Measurements from ENCODE around the gene SH3RF3. TPM values are rescaled to one million over a fixed set of nuclear protein-coding genes. Genes with fewer than 3 reads are reported as not detected.

The SH3RF3 gene
- total and polyA plus RNA-seq, 2 of the 13 experiments (the other 11 are each of a cell fraction or from before 2014, with no cell fraction given), result 0.04 TPM; not detected in 1

DNA sequence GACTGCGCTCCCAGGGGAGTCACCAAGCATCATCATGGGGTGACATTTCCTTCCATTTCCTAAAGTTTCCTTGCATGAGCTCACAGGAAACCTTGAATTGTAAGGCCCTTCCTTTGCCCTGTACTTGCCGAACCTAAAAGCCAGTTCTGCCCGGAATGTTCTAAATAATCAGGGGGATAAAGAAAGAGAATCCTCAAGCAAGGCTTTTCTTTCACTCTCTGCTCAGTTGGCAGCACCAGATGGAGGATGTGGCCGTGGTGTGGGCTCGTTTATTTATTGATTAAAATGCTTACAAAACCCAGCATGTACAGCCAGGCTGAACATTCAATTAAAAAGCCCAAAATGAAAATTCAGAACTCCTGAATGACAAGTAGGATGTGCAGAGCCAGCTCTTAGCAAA, 170.5 kb downstream of the SH3RF3 start (continued):
- no peak for TF ChIP-seq THYN1 (CRISPR knock-in tag; IDR thresholded peaks at IDR 0.05; ENCODE audit: borderline replicate concordance, low read depth)
- no peak for TF ChIP-seq BORCS8-MEF2B (CRISPR knock-in tag; IDR thresholded peaks at IDR 0.05)
- no peak for TF ChIP-seq ETV5 (CRISPR knock-in tag; IDR thresholded peaks at IDR 0.05; ENCODE audit: borderline replicate concordance)
- TF ChIP-seq, protein P1, sequence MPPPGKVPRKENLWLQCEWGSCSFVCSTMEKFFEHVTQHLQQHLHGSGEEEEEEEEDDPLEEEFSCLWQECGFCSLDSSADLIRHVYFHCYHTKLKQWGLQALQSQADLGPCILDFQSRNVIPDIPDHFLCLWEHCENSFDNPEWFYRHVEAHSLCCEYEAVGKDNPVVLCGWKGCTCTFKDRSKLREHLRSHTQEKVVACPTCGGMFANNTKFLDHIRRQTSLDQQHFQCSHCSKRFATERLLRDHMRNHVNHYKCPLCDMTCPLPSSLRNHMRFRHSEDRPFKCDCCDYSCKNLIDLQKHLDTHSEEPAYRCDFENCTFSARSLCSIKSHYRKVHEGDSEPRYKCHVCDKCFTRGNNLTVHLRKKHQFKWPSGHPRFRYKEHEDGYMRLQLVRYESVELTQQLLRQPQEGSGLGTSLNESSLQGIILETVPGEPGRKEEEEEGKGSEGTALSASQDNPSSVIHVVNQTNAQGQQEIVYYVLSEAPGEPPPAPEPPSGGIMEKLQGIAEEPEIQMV (CRISPR knock-in tag; IDR thresholded peaks at IDR 0.05; ENCODE audit: low read depth), result no peak
- no peak for TF ChIP-seq TOE1 (CRISPR knock-in tag; IDR thresholded peaks at IDR 0.05)
- no peak for TF ChIP-seq CBX2 (IDR thresholded peaks at IDR 0.05; ENCODE audit: low read depth, low read length)
- TF ChIP-seq CBX2 (CRISPR knock-in tag; IDR thresholded peaks at IDR 0.05; ENCODE audit: low read depth), result no peak
- TF ChIP-seq ZNF510 (CRISPR knock-in tag; IDR thresholded peaks at IDR 0.05; ENCODE audit: low read depth), result no peak
- TF ChIP-seq RBM39 (IDR thresholded peaks at IDR 0.05; ENCODE audit: low read depth, low read length, poor library complexity, severe bottlenecking), result no peak
- no peak for TF ChIP-seq ZNF563 (CRISPR knock-in tag; IDR thresholded peaks at IDR 0.05)
- TF ChIP-seq RERE (CRISPR knock-in tag; IDR thresholded peaks at IDR 0.05; ENCODE audit: low read depth), result no peak
- no peak for TF ChIP-seq ZNF788 (CRISPR knock-in tag; IDR thresholded peaks at IDR 0.05; ENCODE audit: borderline replicate concordance)
- TF ChIP-seq MAF1 (CRISPR knock-in tag; IDR thresholded peaks at IDR 0.05; ENCODE audit: borderline replicate concordance), result no peak
- TF ChIP-seq POLR2G (IDR thresholded peaks at IDR 0.05; ENCODE audit: low read depth, low read length), result no peak
